SIG-M5 treated with dmso at 0.1 percent for 504 hours (cell line): Measurements from ENCODE around the gene IZUMO1R.
"Not testable (repeated sequence)": the region's sequence is repeated elsewhere in the genome, so short reads cannot be mapped to it uniquely, and the experiment has no call there.

Source experiments
- DNase-seq: peaks from one replicate; lab custom pipeline; 2025; ENCODE audit not compliant: unreplicated experiment; lab: John Stamatoyannopoulos, UW

IZUMO1R gene

GRCh38 chr11:94303966-94304958 is at the start of gene IZUMO1R:
Gene IZUMO1R, plus strand, starts transcription at chr11:94304580. Its CDS starts 1,057 bp downstream, at chr11:94305637.
- no peak for DNase-seq

DNA sequence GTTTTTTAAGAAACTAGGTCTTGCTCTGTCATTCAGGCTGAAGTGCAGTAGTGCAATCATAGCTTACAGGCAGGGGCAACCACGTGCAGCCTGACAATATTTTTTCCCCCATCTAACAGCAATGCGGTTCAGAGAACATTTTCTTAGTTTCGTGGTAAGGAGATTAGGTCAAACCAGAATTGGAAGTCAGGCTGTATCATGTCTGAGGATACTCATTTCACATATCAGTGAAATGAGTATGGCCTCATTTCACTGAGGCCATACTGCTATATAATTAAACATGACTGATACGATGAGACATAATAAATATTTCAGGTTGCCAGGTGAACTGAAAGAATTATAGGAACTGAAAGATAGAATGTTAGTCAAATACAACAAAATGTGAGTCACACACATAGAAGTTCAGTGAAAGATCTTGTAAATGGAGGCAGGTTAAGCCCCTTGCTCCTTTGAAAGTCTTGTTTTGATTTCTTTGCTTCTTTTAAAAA is 32.5 kb upstream of the IZUMO1R start:
- no peak for DNase-seq

DNA sequence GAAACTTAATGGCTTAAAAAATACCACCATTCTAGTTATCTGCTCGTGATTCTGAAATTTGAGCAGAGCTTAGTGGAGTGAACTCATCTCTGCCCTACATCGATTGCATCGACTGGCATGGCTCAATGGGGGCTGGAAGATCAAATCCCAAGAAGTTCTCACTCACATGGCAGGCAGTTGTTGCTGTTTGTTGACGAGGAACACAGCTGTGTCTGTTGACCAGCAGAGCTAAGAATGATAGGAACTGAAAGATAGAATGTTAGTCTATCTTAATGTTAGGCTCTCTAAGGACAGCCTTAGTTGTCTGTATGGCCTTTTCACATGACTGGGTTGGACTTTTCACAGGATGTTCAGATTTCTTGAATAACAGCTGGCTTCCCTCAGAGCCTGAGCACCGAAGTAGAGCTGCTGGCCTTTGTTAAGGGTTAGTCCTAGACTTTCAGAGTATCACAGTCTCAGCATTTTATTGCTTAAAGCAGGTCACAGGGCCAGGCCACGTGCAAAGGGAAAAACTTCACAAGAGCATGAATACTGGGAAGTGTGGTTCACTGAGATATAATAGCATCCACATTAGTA is 31.6 kb upstream of the IZUMO1R start:
- DNase-seq: no peak

DNA sequence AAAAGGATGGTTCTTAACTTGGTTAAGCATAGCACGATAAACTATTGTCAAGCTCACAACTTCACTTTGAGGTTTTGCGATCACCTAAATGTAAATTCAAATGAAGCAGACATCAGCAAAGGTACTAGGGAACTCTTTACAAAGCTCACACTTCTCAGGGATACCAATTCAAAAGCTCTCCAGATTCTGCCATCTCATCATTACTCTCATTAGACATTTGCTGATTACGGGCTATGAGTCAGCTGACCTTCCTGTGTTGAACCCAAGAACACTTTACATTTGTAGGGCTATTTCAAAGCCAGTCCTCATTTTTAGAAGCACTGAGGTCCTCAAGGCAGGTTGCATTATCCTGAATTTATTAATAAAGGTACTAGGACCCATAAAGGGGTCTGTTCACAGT is 28.4 kb upstream of the IZUMO1R start:
- no peak for DNase-seq

GRCh38 chr11:94276943-94277342 is 27.4 kb upstream of the IZUMO1R start:
- DNase-seq: no peak

GRCh38 chr11:94278207-94278606 is 26.2 kb upstream of the IZUMO1R start:
- DNase-seq: not testable (repeated sequence)

DNA sequence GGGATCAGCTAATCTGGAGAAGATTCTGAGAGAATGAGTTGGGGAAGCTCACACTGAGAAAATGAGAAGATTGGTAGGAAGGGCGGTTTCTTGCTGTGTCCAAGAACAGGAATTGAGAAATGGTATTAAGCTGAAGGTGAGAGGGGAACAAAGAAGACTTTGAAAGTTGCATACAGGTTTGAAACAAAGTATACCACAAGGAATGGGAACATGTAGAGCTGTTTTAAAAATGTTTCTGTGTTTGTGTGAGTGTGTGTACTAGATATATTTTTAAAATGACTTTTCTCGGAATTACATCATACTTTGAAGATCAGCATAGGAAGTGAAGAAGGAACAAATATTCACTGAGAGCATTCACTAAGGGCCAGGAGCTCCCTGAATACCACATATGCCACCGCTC is 24.4 kb upstream of the IZUMO1R start:
- DNase-seq: no peak

- no peak for DNase-seq
Observed at GRCh38 chr11:94281324-94281723, 23.1 kb upstream of the IZUMO1R start.

DNA sequence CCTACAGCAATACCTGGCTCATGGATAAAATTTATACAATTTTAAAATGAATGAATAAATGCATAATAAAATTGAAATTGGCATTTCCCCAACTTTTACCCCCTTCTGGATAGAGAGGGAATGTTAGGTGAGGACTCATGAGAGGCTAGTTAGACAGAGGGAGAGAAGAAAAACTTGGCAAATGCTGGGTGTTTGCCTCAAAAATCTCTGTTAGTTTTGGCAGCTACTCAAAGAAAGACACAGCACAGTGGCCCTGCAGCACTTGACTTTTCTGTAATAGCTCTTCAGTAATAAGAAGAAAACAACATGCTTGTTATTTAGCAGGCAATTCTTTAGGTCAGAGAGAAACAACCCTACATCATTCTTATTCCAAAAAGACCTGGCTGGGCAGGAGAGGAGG is 20.7 kb upstream of the IZUMO1R start:
- no peak for DNase-seq

DNA sequence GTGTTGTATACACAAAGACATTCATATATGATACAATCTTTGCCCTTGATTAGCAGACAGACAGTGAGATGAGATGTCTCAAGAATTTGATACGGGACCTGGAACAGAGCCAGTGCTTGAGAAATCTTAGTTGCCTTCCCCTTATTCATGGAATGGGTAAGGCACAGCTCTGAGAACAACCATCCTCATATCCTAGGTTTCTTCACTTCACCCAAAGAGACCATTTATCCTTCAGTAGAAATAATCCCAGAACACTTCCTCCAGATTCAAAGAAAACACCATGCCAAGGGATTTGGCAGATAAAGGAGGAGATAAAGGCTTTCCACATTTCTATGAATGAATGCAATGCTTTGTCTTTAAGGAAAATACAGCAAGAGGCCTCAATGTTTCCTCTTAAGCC is 8.8 kb upstream of the IZUMO1R start:
- DNase-seq: no peak

DNA sequence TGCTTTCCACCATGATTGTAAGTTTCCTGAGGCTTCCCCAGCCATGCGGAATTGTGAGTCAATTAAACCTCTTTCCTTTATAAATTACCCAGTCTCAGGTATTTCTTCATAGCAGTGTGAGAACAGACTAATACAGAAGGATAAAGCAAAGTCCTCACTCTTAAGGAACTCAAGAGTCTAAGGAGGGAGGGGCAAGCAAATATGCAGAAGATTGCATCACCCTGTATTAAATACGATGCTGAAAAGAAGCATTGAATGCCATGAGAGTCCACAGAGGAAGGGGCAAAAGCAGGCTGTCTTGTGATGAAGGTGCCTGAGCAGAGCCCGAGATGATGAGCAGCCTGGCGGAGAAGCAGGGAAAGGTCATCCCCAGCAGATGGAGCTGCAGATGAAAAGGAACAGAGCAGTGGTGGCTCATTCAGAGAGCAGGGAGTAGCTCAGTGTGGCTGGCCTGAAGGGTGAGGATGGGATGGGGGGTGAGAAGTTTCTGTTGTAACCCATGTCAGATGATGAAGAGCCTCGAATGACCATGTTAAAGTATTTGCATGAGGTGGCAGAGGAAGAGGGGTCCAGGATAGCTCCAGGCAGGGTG is 6.3 kb upstream of the IZUMO1R start:
- DNase-seq: no peak

GRCh38 chr11:94302776-94303175 is 1.6 kb upstream of the IZUMO1R start:
- DNase-seq: no peak

- DNase-seq: no peak
Observed at GRCh38 chr11:94305146-94305545, 766 bp downstream of the IZUMO1R start.

- DNase-seq: no peak
Observed at GRCh38 chr11:94307101-94307791, 2.9 kb downstream of the IZUMO1R start.

DNA sequence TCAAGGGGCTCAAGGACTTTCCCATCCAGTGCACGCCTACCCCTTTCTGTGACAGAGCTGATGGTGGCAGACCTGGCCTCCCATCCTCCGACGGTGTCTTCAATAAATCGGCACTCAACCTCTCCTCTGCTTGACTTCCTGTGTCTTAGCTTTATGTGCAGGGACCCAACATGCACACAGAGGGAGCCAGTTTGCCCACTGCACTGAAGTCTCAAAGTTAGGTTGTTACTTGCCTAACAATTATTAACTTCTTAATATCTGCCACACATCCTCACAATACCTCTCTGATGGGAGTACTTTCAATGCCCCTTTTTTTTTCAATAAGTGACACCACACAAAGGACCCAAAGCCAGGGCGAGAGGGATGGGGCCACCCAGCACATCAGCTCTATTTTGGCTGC is 3.6 kb downstream of the IZUMO1R start:
- DNase-seq: no peak

- DNase-seq: no peak
Observed at GRCh38 chr11:94309757-94310156, 5.4 kb downstream of the IZUMO1R start.

DNA sequence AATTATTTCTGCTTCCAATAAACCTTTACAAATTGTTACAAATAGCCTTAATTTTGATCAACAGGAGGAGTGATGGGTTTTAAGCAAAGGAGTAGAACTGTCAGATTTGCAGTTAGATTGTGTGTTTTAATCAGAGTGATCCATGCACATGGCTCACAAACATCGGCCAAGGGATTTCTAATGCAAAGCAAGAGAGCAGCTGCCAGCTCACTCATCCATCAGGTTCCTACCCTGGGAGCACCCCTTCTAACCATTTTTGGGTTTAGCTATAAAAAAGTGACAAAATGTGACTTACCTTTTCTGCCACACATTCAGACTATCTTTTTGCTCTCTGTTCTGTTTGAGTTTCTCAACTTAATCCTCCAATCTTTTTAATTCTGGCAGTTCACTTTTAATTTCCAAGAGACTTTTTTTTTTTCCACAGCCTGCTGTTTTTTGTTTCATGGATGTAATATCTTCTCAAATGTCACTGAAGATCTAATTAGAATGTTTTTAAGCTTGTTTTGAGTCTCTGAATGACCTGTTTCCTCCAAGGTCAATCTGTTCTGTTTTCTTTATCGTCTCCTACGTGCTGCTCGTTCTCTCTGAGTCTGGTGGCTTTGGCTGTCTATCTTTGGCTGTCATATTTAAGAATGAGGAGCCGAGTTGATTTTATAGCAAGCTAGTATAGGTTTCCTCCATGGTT is 6.0 kb downstream of the IZUMO1R start:
- no peak for DNase-seq

DNA sequence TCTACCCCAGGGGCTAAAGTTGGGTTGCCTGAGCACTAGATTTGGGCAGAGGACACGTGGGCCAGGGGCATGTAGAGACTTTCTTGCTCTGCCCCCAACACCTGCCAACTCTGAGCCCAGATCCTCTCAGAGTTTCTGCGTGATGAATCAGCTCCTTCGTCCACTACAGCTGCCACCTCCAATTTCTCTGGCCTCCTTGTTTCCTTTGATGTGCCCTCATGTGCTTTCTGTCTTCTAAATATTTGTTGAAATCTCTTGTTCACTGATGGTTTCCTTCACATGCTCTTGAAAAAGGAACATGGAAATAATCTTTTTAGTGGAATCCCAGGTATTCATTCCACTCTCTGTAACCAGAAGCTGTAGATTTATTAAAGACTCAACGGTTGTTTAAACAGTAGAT is 8.0 kb downstream of the IZUMO1R start:
- DNase-seq: no peak

- DNase-seq: no peak
Observed at GRCh38 chr11:94314064-94314463, 9.7 kb downstream of the IZUMO1R start.

- DNase-seq: no peak
Observed at GRCh38 chr11:94315664-94316063, 11.3 kb downstream of the IZUMO1R start.

DNA sequence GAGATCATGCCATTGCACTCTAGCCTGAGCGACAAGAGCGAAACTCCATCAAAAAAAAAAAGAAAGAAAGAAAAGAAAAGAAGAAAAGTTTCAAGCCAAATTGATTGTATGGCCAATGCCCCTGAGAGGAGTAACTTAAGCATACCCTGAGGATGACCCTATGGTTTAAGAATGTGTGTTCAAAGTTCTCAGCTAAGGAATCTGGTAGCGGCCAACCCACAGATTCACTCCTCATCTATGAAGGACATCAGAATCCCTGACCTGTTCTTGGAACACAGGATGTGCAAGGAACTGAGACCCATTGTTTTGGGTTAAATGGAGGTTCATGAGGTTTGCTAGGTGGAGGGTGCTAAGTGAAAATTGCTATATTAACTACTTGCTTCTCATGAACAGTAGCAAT is 18.1 kb downstream of the IZUMO1R start:
- no peak for DNase-seq
